ENCODE data around the gene PCSK2. TPM values are rescaled to one million over a fixed set of nuclear protein-coding genes. Genes with fewer than 3 reads are reported as not detected.
"Not testable (repeated sequence)": the region's sequence is repeated elsewhere in the genome, so short reads cannot be mapped to it uniquely, and the experiment has no call there.

Gene PCSK2, protein sequence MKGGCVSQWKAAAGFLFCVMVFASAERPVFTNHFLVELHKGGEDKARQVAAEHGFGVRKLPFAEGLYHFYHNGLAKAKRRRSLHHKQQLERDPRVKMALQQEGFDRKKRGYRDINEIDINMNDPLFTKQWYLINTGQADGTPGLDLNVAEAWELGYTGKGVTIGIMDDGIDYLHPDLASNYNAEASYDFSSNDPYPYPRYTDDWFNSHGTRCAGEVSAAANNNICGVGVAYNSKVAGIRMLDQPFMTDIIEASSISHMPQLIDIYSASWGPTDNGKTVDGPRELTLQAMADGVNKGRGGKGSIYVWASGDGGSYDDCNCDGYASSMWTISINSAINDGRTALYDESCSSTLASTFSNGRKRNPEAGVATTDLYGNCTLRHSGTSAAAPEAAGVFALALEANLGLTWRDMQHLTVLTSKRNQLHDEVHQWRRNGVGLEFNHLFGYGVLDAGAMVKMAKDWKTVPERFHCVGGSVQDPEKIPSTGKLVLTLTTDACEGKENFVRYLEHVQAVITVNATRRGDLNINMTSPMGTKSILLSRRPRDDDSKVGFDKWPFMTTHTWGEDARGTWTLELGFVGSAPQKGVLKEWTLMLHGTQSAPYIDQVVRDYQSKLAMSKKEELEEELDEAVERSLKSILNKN
- total RNA-seq = not detected

DNA sequence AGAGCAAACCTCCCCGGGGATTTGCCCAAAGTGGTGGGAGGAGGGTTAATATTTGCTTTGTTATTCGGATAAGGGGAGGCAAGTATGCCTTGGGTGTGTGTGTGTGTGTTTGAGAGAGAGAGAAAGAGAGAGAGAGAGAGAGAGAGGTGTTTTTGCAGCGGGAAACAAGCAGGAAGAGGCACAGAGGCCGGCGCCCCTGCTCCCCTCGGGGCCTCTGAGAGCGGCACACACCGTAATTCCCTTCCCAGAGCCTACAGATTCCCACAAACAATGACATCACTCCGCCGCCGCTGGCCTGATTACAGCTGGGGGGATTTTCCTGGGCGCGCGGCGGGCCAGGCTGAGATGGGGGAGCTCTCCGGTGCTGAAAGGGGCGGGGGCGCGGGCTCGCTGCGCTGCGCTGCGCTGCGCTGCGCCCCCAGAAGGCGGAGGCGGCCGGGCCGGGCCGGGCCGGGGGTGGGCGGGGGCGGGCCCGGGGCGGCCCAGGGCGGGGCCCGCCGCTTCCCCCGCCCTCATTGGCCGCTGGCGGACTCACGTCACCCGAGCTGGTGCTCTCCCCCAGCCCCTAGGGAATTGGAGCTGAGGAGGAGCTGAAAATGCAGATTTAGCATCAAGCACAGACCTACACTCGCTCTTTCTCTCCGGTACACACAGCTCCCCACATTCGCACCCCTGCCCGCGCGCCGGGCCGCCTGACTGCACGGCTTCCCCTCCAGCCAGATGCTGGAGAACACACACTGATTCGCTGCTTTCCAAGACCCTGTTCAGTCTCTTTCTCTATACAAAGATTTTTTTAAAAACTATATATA lies at the start of gene PCSK2:
TSS of gene PCSK2 (plus strand) at position 631 of the 809 bp plus-strand sequence. CDS start 266 bp downstream, outside the sequence.
- Mint-ChIP-seq H3K4me1 (peaks cover 2% of the 10 kb centered on the region), H3K4me3 (no peak within 1 kb of the TSS), H3K27ac (no peak within 1 kb of the TSS), H3K36me3 (ENCODE audit: low read depth) (peaks cover 2% of the 10 kb centered on the region), H3K27me3 (peaks cover 48% of the 10 kb centered on the region), H3K9me3 (no peaks in the 10 kb centered on the region)
- POLR2A ChIA-PET = no interaction called here
- CTCF ChIA-PET = no interaction called here
- no peak for DNase-seq

DNA sequence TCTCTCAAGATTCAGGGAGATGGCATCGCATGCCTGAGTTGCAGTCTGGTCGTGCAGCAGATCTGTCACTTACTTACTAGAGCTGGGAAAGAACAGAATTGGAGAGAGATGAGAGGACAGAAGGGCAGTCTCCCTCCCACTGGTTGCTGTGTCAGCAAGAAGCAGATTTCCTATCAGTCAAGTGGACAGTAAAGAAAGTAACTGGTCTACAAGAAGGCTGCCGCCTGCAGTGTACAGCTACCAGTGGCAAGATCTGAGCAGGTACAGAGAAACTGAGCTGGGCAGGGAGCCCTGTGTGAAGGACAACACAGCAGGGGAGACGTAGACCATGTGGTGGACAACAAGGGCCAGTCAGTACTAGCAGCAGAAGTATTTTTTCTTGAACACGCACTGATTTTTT lies 49.5 kb upstream of the PCSK2 start:
- Mint-ChIP-seq H3K4me3 (no peak overlapping the region), H3K9me3 (peaks cover 4% of the 10 kb centered on the region), H3K27me3 (no peaks in the 10 kb centered on the region), H3K27ac (no peak overlapping the region), H3K4me1 (no peaks in the 10 kb centered on the region), H3K36me3 (ENCODE audit: low read depth) (no peaks in the 10 kb centered on the region)
- POLR2A ChIA-PET = no interaction called here
- CTCF ChIA-PET = no interaction called here
- DNase-seq = no peak

DNA sequence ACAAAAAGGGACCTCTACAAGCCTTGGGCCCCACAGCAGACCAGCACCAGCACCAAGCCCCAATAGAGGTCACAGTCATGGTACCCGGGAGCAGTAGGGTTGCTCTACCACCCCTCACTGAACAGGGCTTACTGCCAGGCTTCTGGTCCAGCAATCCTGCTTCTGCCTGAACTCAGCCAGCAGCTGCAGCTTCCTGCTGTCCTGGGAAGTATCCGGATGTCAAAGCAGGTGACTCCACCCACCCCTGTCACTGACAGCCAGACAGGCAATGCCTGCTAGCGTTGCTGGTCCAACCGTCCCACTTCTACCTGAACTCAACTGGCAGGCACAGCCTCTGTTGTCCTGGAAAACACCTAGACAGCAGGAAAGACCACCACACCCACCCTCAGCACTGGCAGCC lies 47.0 kb upstream of the PCSK2 start:
- ChIA-PET POLR2A (no interaction called here), CTCF (no interaction called here)
- Mint-ChIP-seq H3K9me3 (peaks cover 9% of the 10 kb centered on the region), H3K4me3 (no peak overlapping the region), H3K4me1 (no peaks in the 10 kb centered on the region), H3K36me3 (ENCODE audit: low read depth) (no peaks in the 10 kb centered on the region), H3K27me3 (no peaks in the 10 kb centered on the region), H3K27ac (no peak overlapping the region)
- no peak for DNase-seq

DNA sequence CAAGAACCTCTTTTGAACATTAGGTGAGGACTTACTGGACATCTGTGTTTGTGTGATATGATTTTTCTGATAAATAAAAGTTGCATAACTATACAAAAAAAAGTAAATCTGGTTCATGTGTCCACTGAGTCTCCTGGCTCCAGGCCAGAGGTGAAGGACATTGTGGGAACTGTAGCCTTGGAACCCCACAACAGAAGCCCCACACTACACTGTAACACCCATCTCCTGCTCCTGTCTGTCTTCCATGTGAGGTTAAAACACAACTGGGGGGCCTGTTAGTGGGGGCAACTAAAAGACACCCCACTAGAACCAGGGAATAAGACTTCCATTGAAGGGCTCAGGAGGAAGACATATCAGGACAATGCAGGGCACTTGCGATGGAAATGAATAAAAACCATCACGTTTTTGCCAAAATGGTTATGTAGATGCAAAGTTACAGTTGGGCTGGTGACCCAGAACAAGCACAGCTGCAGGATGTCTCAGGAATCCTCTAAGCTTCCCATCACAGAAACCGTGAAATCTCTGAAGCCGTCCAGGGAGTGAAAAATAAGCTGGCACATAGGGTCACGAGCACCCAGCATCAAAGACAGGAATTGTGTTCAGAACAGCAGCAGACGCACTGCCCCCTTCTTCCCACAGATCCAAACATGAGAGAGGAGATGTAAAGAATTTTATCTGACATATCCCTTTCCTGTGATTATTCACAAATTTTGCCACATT lies 36.7 kb upstream of the PCSK2 start:
- CTCF ChIA-PET = no interaction called here
- POLR2A ChIA-PET = no interaction called here

DNA sequence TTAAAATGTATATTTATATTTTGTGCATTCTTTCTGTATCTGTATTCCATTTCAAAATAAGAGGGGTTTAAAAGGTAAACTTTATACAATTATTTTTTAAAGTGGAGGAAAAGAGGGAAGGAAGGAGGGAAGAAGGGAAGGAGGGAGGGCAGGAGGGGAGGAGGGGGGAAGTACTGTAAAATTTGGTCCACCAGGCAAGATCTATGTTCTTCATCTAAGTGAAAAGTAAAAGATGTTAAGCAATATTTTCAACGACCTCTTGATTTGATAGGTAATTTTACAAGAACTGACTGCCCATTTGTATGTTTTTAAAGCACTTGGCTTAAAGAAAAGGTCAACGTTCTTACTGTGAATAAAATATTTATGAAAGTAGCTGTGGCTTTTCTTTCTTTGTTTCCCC lies 29.8 kb upstream of the PCSK2 start:
- H3K9me3 Mint-ChIP-seq = no peaks in the 10 kb centered on the region
- H3K27ac Mint-ChIP-seq = no peak overlapping the region
- DNase-seq = no peak
- CTCF ChIA-PET = no interaction called here
- H3K36me3 Mint-ChIP-seq (ENCODE audit: low read depth) = no peaks in the 10 kb centered on the region
- POLR2A ChIA-PET = no interaction called here
- H3K27me3 Mint-ChIP-seq = peaks cover 4% of the 10 kb centered on the region
- no peak overlapping the region for H3K4me3 Mint-ChIP-seq
- H3K4me1 Mint-ChIP-seq = no peaks in the 10 kb centered on the region

More for the DNA sequence above, 36.7 kb upstream of the PCSK2 start:
- Mint-ChIP-seq H3K36me3 (ENCODE audit: low read depth) (no peaks in the 10 kb centered on the region), H3K4me1 (no peaks in the 10 kb centered on the region), H3K27ac (no peak overlapping the region), H3K9me3 (peaks cover 2% of the 10 kb centered on the region), H3K27me3 (no peaks in the 10 kb centered on the region), H3K4me3 (no peak overlapping the region)
- no peak for DNase-seq

DNA sequence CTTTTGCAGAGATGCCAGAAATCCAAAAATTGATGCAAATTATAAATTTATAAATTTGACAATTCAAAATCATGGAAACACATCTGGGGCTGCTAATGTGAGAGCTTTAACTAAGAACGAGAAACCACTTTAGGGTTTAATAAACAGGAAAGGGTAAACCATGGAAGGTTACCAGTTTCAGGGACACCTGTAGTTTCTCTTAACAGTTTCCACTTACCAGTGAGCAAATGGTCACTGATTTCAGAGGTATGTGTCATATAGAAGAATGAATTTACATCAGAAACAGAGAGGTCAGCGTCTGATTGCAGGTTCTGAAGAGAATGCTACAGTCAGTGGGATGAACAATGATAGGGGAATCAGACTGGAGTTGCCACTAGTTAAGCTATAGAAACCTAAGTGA lies 24.8 kb upstream of the PCSK2 start:
- no peaks in the 10 kb centered on the region for H3K4me1 Mint-ChIP-seq
- no peaks in the 10 kb centered on the region for H3K36me3 Mint-ChIP-seq (ENCODE audit: low read depth)
- ChIA-PET CTCF (no interaction called here), POLR2A (no interaction called here)
- no peak overlapping the region for H3K27ac Mint-ChIP-seq
- peaks cover 4% of the 10 kb centered on the region for H3K27me3 Mint-ChIP-seq
- no peak overlapping the region for H3K4me3 Mint-ChIP-seq
- no peak for DNase-seq
- no peaks in the 10 kb centered on the region for H3K9me3 Mint-ChIP-seq

DNA sequence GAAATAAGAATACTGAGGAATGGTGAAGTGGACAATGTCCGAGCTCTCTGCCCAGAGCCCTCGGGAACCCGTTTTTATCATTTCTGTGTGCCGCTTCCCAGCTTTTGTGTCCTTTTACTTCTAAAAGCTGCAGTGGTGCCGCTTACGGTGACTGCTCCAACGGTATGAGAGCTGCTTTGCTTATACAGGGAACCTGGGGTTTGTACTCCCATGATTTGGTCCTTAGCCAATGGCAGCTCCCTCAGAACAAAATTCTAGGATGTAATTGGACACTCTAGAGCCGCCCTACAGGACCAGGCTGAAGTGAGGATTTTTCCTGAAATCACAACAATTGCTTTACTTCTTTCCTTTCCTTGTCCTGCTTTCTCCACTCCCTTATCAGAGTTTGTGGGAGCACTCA lies 24.2 kb upstream of the PCSK2 start:
- no peak overlapping the region for H3K27ac Mint-ChIP-seq
- H3K4me3 Mint-ChIP-seq = no peak overlapping the region
- CTCF ChIA-PET = no interaction called here
- DNase-seq = no peak
- no peaks in the 10 kb centered on the region for H3K9me3 Mint-ChIP-seq
- POLR2A ChIA-PET = no interaction called here
- no peaks in the 10 kb centered on the region for H3K36me3 Mint-ChIP-seq (ENCODE audit: low read depth)
- H3K4me1 Mint-ChIP-seq = no peaks in the 10 kb centered on the region
- H3K27me3 Mint-ChIP-seq = peaks cover 4% of the 10 kb centered on the region

DNA sequence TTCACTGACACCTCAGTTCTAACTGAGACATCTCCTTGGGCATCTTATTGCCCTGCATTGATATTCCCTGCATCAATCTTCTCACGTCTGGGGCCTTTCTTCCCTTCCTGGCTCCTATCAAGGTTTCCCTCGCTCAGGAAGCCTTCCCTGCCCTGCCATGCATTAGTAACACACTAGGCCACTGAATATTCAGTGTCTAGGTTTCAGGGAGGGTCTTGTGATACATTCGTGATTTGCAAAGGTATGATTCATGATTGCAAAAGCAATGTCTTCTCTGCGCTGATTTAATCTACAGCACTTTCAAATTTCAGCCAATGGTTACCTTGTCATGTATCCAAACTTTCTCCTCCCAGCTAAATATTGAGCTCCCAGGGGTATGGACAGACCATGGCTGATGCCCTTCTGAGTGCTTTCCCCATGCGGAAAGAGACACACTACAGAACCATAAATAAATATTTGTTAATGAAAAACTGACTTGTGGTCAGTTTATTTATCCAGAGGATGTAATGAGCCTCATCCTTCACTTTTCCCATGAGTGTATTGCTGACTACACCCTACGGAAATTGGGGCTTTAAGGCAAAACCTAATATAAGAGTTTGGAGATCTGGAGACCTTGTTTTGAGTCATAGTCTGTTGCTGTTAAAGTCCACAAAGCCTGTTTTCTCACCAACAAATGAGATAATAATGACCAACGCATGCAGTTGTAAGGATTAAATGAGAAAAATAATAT lies 21.6 kb upstream of the PCSK2 start:
- no peak overlapping the region for H3K4me3 Mint-ChIP-seq
- DNase-seq = no peak
- CTCF ChIA-PET = no interaction called here
- H3K9me3 Mint-ChIP-seq = no peaks in the 10 kb centered on the region
- no peaks in the 10 kb centered on the region for H3K36me3 Mint-ChIP-seq (ENCODE audit: low read depth)
- H3K4me1 Mint-ChIP-seq = no peaks in the 10 kb centered on the region
- peaks cover 4% of the 10 kb centered on the region for H3K27me3 Mint-ChIP-seq
- no peak overlapping the region for H3K27ac Mint-ChIP-seq
- POLR2A ChIA-PET = no interaction called here

DNA sequence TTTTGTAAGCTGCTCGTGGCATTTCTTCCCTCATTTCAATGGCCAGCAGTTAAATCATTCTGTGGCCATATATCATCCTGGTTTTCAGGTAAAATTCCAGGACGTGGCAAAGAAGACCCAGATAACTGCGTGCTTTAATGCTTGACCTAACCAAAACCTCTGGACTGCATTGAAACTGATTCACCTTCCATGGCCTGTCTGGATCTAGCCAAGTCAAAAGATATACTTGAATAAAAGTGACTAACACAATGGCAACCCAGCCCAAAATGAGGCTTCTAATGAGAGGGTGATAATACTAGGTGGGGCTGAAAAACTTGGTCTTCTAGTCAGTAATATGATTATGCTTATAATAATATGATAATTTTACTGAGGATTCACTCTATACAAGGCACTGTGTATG lies 16.5 kb upstream of the PCSK2 start:
- H3K27ac Mint-ChIP-seq = no peak overlapping the region
- no peaks in the 10 kb centered on the region for H3K4me1 Mint-ChIP-seq
- ChIA-PET CTCF (no interaction called here), POLR2A (no interaction called here)
- no peak overlapping the region for H3K4me3 Mint-ChIP-seq
- H3K36me3 Mint-ChIP-seq (ENCODE audit: low read depth) = no peaks in the 10 kb centered on the region
- no peaks in the 10 kb centered on the region for H3K27me3 Mint-ChIP-seq
- H3K9me3 Mint-ChIP-seq = no peaks in the 10 kb centered on the region
- DNase-seq = no peak

DNA sequence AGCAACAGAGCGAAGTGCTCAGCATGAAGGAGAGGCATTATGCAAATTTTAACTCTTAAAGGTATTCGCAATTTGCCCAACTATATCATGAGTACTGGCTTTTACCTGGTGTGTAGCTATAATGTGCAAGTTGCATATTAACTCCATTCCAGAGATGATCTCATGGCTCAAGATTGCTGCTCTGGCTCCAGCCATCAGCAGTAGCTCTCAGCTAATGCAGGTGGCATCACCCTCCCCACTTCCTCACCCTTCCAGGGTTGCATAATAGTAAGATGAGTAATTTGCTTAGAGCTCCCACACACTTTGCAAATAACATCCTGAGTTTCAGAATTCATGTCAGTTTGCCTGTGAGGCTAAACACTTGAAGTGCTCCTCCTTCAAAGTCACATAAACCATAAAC lies 15.9 kb upstream of the PCSK2 start:
- H3K27me3 Mint-ChIP-seq = no peaks in the 10 kb centered on the region
- no peak overlapping the region for H3K27ac Mint-ChIP-seq
- ChIA-PET POLR2A (no interaction called here), CTCF (no interaction called here)
- no peak overlapping the region for H3K4me3 Mint-ChIP-seq
- H3K9me3 Mint-ChIP-seq = no peaks in the 10 kb centered on the region
- no peak for DNase-seq
- H3K4me1 Mint-ChIP-seq = no peaks in the 10 kb centered on the region
- no peaks in the 10 kb centered on the region for H3K36me3 Mint-ChIP-seq (ENCODE audit: low read depth)

DNA sequence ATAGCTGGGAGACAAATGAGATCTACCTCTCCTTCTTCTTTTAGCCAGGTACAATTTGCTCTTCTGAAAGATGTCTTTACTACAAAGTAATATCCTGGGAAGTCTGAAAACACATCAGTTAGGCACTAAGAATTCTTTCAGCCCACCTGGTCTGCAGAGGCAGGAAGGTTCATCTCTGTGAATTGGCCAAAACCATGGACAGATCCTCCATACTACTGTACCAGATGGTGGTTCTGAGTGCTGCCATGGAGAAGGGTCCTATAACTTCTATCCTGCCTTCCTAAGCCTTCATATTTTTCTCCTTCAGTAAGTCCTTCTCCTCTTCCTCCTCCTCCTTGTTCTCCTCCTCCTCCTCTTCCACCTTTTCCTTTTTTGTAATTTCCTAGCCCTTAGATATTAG lies 11.7 kb upstream of the PCSK2 start:
- ChIA-PET CTCF (no interaction called here), POLR2A (no interaction called here)
- Mint-ChIP-seq H3K9me3 (no peaks in the 10 kb centered on the region), H3K27me3 (no peaks in the 10 kb centered on the region), H3K27ac (no peak overlapping the region), H3K4me1 (no peaks in the 10 kb centered on the region), H3K36me3 (ENCODE audit: low read depth) (no peaks in the 10 kb centered on the region), H3K4me3 (no peak overlapping the region)
- DNase-seq = no peak

DNA sequence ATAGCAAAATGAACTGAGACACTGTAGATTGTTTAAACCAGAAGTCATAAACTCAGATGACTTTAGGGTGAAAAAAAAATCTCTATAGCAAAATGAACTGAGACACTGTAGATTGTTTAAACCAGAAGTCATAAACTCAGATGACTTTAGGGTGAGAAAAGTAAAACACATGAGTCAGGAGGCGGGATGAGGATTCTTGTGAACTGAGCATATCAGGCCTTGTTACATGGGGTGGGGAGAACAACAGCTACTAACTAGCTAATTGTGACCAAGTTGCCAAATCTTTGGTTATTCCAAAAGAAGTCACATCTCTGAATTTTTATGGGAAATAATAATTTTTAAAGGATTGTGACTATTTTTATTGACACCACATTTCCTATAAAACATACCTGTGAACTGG lies 7.0 kb upstream of the PCSK2 start:
- H3K4me1 Mint-ChIP-seq; H3K9me3 Mint-ChIP-seq; POLR2A ChIA-PET; H3K4me3 Mint-ChIP-seq; DNase-seq; H3K36me3 Mint-ChIP-seq (ENCODE audit: low read depth); CTCF ChIA-PET; H3K27ac Mint-ChIP-seq; H3K27me3 Mint-ChIP-seq: not testable (repeated sequence)

All from activated CD4-positive, alpha-beta T cell treated with anti-CD3 and anti-CD28 coated beads, Interleukin-2, amount 10 ng/mL, durations not matched to agents 7 days and 5 days (primary cell).